Measurements from ENCODE around the gene FBXW2. TPM values are rescaled to one million over a fixed set of nuclear protein-coding genes. Genes with fewer than 3 reads are reported as not detected.
A peak's percentile ranks its signal among the peaks of the same experiment; 100 is the strongest.
"Not testable (repeated sequence)": the region's sequence is repeated elsewhere in the genome, so short reads cannot be mapped to it uniquely, and the experiment has no call there.

The FBXW2 gene, protein sequence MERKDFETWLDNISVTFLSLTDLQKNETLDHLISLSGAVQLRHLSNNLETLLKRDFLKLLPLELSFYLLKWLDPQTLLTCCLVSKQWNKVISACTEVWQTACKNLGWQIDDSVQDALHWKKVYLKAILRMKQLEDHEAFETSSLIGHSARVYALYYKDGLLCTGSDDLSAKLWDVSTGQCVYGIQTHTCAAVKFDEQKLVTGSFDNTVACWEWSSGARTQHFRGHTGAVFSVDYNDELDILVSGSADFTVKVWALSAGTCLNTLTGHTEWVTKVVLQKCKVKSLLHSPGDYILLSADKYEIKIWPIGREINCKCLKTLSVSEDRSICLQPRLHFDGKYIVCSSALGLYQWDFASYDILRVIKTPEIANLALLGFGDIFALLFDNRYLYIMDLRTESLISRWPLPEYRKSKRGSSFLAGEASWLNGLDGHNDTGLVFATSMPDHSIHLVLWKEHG
- total RNA-seq, result 24.4 and 25.6 TPM in 2 replicates
- 37.6 TPM for polyA plus RNA-seq (2012)

DNA sequence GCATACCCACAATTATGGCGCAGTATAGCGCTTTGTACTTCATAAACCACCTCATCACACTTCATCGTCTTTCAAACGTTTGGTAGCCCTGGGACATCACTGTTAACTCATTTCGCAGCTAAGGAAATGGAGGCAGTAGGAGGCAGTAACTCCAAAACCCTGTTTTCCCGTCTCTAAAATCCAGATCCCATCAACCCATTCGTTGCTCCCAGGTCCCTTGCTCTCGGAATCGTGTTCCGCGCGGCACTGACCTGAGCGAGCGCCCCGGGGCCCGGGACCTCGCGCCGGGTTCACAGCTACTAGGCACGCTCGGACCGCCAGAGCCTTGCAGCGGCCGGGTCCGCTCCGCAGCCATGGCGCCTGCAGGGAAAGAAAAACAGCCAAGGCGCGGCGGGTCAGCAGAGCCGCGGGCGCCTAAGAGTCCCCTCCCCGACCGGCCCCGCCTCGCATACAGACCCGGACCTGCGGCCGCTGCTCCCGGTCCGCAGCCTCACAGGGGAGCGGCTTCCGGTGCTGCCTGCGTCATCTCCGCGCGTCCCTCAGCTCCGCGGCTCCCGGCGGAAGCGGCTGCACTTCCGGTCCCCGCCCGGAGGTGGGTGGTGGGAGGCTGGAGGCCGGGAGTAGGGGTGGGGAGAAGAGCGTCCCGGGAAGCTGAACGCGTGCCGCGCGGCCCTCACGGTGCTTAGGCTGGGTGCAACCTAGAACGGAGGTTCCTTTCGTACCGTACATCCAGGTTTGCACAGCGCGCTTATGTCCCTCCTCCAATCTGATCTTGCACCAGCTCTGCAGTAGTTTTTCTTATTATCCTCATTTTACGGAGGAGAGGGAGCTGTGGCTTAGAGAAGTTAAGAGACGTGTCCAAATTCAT is at the start of gene FBXW2:
Gene FBXW2 (minus strand): TSS at position 519 of the 868 bp plus-strand sequence. CDS start 5,158 bp downstream, outside the sequence.
- DNase-seq (ENCODE audit: low read depth), result peak; percentile 90

DNA sequence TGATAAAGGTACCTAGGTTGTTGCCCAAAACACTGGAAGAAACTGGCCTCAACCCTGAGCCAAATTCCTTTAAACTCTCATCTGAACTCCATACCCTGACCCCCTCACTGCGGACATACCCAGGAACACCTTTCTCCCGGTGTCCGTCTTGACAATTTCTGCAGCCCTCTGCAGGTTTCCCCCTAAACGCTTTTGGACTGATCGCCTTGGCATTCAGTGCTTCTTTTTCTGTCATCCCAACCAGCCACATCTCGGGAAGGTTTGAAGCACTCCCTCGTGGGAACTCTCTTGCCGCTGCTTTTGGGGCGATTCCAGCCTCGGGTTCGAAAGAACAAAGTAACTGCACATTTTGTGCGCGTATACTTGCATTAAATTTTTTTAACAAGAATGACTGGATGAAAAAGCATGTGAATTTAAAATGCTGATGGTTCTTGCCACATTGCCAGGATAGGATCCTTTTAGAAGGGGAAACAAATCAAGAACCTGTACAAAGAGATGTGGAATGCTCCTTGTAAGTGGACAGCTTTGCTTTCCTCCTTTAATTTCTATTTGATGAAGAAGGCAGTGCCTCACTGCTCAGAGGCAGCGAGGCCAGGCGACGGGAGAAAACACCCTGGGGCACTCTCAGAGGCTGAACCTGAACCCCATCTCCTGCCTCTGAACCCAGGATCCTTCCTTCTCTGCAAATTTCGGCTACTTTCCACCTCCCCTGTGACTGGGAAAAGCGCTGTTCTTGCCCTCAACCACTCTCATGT is 48.9 kb upstream of the FBXW2 start:
- DNase-seq (ENCODE audit: low read depth), result no peak

DNA sequence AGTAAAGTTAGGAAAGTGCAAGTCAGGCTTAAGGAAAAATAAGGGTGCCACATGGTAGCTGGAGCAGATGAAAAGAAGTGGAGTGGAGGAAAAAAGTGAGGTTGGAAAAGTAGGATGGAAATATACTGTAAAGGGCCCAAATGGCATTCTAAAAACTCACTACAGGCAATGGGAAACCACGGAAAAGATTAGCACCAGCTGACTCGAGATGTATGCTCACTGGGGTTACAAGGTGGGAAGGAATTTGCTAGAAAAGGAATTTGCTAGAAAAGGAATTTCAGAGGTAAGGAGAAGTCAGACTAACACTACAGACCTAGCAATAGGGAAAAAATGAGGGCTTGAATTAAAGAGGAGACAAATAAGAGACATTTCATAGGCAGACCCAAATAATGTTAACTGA is 45.9 kb upstream of the FBXW2 start:
- no peak for DNase-seq (ENCODE audit: low read depth)

DNA sequence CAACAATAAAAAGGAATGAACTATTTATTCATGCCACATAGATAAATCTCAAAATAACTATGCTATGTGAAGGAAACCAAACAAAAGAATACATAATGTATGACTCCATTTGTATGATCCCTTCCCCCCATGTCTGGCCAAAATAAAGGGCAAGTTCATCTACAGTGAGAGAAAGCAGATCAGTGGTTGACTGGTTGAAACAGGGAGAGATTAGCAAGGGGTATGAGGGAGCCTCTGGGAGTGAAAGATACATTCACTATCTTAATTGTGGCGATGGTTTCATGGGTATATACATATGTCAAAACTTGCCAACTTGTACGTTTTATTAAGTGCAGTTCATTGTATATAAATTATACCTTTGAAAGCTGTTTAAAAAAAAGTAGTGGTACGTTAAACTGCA is 44.7 kb upstream of the FBXW2 start:
- DNase-seq (ENCODE audit: low read depth), result no peak

DNA sequence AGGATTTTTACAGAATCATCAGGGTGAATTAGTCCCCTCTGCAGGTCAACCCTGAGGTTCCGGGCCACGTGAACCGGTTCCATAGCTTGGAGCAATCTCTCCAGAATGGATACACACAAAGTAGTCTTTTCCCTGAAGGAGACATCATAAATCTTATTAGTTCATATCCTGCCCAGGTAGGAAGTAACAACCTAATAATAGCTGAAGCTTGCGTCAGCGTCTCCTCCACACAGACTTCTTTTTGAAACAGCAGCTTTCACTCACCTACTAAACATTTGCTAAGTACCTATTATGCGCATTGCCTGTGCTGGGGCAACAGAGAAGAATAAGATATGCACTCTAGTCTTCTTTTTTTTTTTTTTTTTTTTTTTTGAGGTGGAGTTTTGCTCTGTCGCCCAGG is 40.1 kb upstream of the FBXW2 start:
- no peak for DNase-seq (ENCODE audit: low read depth)

DNA sequence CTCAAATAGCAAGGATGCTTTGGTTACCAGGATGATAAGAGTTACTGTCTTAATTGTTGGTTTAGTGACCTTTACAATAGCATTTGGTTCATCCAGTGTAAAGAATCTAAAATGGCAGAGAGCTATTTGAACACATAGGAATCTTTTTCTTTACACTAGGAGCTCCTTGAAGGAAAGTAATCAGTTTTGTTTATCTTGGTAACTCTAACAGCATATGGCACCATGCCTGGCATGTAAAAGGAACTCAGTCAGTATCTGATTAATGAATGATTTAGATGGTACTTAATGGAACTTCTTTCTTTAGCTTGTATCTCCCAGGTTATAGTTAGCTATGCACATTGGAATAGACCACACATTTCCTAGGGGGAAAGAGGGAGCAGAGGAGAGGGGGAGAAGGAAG is 39.6 kb upstream of the FBXW2 start:
- DNase-seq (ENCODE audit: low read depth), result no peak

DNA sequence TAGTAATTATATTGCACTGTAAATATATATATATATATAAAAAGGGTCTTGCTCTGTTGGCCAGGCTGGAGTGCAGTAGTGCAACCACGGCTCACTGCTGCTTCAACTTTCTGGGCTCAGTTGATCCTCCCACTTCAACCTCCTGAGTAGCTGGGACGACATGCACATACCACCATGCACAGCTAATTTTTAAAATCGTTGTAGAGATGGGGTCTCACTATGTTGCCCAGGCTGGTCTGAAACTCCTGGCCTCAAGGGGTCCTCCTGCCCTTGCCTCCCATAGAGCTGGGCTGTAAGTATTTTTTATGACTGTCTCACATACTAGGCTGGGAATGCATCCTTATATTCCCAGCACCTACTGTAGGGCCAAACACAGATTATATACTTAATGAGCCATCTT is 37.6 kb upstream of the FBXW2 start:
- no peak for DNase-seq (ENCODE audit: low read depth)

DNA sequence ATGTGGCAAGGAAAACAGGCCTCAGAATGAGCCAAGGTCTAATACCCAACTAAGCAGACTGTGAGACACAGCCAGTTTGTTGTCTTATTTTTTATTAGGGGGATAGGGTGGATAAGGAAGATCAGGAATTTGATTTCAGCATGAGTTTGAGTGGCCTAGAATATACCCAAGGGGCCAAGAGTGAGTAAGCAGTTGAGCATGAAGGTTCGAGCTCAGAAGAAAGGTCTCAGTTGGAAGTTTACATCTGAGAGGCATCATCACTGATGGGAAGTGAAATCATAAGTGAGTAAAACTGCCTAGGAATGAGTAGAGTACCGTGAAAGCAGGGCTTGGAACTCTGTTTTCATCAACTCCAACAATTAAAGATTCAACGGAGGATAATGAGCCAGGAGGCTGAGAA is 36.9 kb upstream of the FBXW2 start:
- no peak for DNase-seq (ENCODE audit: low read depth)

DNA sequence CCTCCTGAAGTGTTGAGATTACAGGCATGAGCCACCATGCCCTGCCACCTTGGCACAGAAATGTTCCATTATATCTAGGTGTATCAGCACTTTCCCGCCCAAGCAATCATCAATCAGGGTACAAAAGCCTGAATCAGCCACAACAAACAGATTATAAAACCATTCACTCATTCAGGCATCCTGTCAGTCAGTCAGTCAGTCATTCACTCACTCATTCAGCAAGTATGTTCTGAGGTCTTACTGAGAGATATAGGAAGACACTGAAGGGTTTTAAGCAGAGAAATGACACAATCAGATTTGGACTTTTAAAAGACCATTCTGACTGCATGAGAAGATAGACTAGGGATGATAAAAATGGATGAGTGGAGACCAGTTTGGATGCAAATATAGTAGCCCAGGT is 36.4 kb upstream of the FBXW2 start:
- DNase-seq (ENCODE audit: low read depth), result no peak

DNA sequence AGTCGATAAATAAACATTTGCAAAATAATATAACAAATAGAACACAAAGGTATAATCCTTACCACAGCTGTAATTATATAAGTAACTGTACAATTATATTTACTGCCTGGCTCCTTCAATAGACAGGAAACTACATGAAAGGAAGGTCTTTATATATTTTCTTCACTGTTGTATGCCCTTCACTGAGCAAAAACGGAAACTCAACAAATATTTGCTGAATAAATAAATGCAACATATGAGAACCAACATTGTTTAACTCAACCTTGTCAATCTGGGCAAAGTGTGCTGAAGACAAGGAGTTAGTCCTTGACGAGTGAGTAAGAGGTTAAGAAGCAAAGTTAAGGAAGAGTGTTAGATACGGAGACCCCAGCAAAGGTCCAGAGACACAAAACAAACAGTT is 26.9 kb upstream of the FBXW2 start:
- no peak for DNase-seq (ENCODE audit: low read depth)

DNA sequence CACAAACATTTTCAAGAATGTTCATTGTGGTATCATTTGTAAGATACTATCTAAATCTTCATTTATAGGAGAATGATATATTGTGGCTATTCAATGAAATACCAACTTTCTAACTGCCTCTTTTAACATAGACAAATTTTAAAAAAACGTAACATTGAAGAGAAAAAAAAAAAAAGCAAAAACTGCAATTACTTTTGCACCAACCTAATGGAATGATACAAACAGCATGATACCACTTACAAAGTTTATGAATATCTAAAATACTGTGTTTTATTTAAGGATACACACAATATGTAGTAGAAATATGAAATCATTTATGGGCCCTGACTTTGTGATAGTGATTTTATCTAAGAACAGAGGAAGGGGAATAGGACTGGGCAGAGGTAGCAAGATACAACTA is 25.4 kb upstream of the FBXW2 start:
- no peak for DNase-seq (ENCODE audit: low read depth)

DNA sequence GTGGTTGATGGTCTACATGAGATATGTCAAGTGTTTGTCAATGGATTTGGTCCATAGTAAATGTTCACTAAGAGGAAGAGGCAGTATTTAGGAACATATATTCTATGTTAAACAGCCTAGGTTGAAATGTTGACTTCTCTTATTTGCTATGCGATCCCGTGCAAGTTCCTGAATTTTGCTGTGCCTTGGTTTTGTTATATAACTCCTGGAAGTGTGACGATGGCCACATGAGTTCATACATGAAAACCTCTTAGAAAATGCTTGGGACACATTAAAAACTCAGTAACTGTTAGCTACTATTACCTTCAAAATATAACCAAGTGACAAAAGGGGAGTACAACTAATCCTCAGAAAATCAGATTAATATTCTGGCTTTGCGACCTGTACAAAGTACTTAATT is 21.9 kb upstream of the FBXW2 start:
- DNase-seq (ENCODE audit: low read depth), result no peak

DNA sequence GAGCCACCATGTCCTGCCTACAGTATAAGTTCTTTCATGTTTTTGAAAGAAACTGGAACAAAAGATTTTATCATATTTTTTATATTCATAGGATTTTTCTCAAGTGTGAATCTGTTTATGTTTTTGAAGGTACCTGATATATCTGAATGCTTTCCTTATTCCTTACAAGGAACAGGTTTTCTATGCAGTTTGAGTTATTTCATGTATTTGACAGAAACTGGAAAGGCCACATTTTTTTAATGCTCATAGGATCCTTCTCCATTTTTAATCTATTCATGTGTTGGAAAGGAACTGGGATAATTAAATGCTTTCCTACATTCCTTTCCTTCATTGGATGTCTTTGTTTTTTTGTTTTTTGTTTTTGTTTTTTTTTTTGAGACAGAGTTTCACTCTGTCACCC is 15.7 kb upstream of the FBXW2 start:
- DNase-seq (ENCODE audit: low read depth), result no peak

DNA sequence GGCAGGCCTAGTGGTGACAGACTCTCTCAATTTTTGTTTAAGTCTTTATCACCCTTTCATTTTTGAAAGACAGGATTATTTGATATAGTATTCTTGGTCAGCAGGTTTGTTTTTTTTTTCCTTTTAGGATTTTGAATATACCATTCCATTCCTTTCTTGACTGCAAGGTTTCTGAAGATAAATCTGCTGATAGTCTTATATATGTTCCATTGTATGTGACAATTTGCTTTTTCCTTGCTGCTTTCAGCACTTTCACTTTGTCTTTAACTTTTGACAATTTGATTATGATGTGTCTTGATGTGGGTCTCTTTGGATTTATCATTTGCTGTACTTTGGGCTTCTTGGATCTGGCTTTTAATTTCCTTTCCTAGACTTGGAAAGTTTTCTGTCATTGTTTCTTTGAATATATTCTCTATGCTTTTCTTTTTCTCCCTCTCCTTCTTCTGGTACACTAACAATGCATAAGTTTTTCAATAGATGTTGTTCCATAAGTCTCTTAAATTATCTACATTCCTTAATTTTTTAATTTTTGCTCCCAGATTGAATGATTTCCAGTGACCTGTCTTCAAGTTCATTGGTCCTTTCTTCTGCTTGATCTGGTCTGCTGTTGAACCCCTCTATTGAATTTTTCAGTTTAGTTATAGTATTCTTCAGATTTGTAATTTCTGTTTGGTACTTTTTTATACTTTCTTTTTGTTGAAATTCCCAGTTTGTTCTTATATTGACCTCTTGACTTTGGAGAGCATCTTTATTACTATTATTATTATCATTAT is 14.6 kb upstream of the FBXW2 start:
- no peak for DNase-seq (ENCODE audit: low read depth)

DNA sequence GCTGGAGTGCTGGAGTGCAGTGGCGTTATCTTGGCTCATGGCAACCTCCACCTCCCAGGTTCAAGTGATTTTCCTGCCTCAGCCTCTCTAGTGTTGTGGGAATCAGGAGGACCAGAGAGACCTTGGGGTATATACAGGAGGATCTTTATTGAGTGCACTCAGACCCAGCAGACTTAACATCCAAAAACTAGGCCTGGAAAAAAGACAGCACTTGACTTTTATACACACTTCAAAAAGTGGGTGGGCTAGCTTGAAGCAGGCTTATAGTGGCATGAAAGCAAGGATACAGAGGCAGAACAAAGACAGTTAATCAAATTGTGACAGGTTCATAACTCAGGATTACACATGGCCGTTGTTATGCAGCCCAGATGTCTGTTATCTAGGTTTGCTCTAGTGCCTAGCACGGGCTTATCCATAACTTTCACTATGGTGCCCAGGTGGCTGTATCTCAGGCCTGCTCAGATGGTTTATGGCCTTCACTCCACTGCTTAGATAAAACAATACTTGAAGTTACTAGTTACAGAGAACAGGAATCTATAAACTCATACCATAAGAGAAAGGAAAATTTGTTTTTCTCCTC is 11.7 kb upstream of the FBXW2 start:
- DNase-seq (ENCODE audit: low read depth), result not testable (repeated sequence)

DNA sequence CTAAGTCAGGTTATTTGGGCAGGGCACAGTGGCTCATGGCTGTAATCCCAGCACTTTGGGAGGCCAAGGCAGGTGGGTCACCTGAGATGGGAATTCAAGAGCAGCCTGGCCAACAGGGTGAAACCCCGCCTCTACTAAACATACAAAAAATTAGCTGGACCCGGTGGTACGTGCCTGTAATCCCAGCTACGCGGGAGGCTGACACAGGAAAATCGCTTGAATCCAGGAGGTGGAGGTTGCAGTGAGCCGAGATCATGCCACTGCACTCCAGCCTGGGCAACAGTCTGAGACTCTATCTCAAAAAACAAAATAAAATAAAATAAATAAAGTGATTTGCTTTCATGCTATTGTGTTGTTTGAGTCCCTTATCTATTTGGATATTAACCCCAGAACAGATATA is 8.2 kb upstream of the FBXW2 start:
- no peak for DNase-seq (ENCODE audit: low read depth)

DNA sequence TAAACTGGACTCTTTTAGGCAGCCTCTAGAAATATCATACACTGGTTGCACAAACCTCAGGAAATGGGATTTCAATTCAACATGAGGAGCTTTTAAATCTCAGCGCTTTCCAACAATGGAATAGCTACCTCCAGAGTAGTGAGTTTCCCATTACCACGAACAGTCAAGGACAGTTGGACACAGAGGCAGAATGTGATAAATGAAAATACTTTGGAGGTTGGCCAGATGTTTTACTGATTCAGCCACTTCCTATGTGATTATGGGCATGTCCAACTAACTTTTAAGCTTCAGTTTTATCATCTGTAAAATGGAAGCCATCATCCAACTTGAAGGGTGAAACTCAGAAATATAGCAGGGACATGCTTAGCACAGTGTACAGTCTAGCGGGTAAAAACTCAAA is 2.1 kb downstream of the FBXW2 start:
- DNase-seq (ENCODE audit: low read depth), result no peak

DNA sequence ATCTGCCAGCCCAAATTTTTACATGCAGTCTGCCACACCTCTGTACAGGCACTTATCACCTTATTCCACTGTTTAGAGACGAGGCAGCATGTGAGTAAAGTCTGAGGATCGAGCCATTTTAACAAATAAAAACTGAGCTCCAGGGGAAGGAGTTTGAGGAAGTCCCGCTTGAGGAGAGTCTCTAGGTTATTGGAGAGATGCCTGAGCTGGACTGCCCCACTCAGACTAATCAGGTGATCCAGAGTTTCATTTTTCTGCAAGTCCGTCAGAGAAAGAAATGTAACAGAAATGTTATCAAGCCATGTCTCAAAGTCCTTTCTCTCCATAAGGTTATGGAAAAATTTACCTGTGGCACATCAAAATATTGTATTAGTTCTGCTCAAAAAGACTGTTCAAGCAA is 5.3 kb downstream of the FBXW2 start:
- DNase-seq (ENCODE audit: low read depth), result no peak

DNA sequence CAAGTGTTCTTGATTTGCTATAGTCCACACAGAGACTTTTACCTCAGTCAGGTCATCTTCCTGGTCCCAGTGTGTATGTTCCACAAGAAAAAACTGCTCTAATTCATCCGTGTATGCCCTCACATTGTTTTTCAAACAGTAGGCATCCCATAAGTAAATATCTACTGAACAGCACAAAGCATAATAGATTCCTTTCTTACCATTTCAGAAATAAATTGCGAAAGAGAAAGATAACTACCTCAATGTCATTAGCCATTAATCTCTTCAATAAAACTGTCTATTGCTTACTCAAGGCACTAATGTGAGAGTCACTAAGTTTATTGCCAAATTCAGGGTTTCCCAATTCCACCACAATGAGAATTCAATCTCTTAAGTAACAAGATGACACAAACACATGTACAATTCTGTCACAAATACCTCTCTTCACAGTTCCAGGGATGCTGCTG is 9.6 kb downstream of the FBXW2 start:
- no peak for DNase-seq (ENCODE audit: low read depth)

DNA sequence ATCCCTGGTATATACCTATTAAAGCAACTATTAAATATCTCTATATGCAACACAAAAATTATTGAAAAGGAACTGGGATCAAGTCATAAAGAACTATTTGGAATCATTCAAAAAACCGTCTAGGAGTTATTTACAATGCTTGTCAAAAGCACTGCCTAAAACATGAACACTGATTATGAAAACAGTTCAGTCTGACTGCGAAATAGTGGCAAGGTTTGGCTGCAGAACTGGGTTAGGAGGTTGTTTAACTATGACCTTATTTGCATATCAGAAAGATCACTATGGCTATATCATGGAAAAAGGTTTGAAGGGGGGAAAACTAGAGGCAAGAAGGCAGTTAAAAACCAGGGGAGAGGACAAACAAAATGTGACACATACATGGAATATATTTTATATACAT is 12.0 kb downstream of the FBXW2 start:
- no peak for DNase-seq (ENCODE audit: low read depth)

Data from myocyte (in vitro differentiated cells).